ENCODE data around the gene ZNF575. TPM values are rescaled to one million over a fixed set of nuclear protein-coding genes. Genes with fewer than 3 reads are reported as not detected.

The ZNF575 gene
- total and polyA plus RNA-seq, 2 donors (not counting 3 experiments of a cell fraction or from before 2014, with no cell fraction given), result 0.57 to 3.0 TPM

- Histone ChIP-seq H3K27ac (ENCODE audit: insufficient read depth, low read depth, low read length) (no peak overlapping the region), H4K20me1 (replicated peaks; ENCODE audit: control insufficient read depth, extremely low read depth, insufficient read depth, low read length) (no peaks in the 10 kb centered on the region), H2AFZ (ENCODE audit: low read depth, low read length) (no peak overlapping the region), H3K27me3 (ENCODE audit: control insufficient read depth in 2 of 2, insufficient read depth in 2 of 2, low read length in 2 of 2) (no peaks in the 10 kb centered on the region), H3K9ac (replicated peaks; ENCODE audit: extremely low read depth, insufficient read depth, low read length) (no peak overlapping the region), H3K4me3 (replicated peaks in 1 of 3; ENCODE audit: insufficient read depth in 1 of 3, low read depth in 1 of 3, low read length in 3 of 3) (no peak overlapping the region), H3K79me2 (ENCODE audit: control insufficient read depth, insufficient read depth, low read length) (no peaks in the 10 kb centered on the region), H3K9me1 (replicated peaks; ENCODE audit: control insufficient read depth, extremely low read depth, insufficient read depth, low read length) (no peaks in the 10 kb centered on the region), H3K4me1 (ENCODE audit: control insufficient read depth, extremely low read depth, insufficient read depth, low read length) (no peaks in the 10 kb centered on the region), H3K9me3 (replicated peaks; ENCODE audit: control insufficient read depth, insufficient read depth, low read length) (no peaks in the 10 kb centered on the region), H3K4me2 (ENCODE audit: insufficient read depth, low read length) (no peak overlapping the region), H3K36me3 (ENCODE audit: control insufficient read depth in 2 of 2, extremely low read depth in 1 of 2, insufficient read depth in 2 of 2, low read length in 2 of 2) (no peaks in the 10 kb centered on the region)
- TF ChIP-seq POLR2A (IDR thresholded peaks at IDR 0.05; ENCODE audit: low read depth, low read length), result no peak
- TF ChIP-seq FOS (IDR thresholded peaks at IDR 0.05; ENCODE audit: borderline replicate concordance, insufficient read depth, low read length), result no peak
- no peak for TF ChIP-seq JUN (IDR thresholded peaks at IDR 0.05; ENCODE audit: borderline replicate concordance, insufficient read depth, insufficient read length, low read depth)
- no peak for TF ChIP-seq GATA2 (IDR thresholded peaks at IDR 0.05; ENCODE audit: insufficient read depth, insufficient read length, low read depth, low read length)
- no peak for TF ChIP-seq MYC (IDR thresholded peaks at IDR 0.05; ENCODE audit: low read depth, low read length)
- TF ChIP-seq, protein P1, sequence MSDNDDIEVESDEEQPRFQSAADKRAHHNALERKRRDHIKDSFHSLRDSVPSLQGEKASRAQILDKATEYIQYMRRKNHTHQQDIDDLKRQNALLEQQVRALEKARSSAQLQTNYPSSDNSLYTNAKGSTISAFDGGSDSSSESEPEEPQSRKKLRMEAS (IDR thresholded peaks at IDR 0.05; ENCODE audit: insufficient read depth, insufficient read length), result no peak
- no TSS peak for BruUV-seq (replicated peaks)
- intact Hi-C loops (cut with micrococcal nuclease) (no loop called here), dilution Hi-C loops (cut with MboI; ENCODE audit: extremely low pct_ligation_motif_present, low sequenced_read_pairs) (no loop called here)
- CTCF ChIA-PET, result interaction anchor here (2.0 kb wide), 1 partner anchor 13 kb away, joined by 11 read pairs; the partner anchor contains the start of gene IRGQ
- FAIRE-seq (no peak), DNase-seq (ENCODE audit: low read depth, low spot score) (no peak)
- POLR2A ChIA-PET, result no interaction called here
Measured at GRCh38 chr19:43581467-43581866, 48.5 kb downstream of the ZNF575 start.

DNA sequence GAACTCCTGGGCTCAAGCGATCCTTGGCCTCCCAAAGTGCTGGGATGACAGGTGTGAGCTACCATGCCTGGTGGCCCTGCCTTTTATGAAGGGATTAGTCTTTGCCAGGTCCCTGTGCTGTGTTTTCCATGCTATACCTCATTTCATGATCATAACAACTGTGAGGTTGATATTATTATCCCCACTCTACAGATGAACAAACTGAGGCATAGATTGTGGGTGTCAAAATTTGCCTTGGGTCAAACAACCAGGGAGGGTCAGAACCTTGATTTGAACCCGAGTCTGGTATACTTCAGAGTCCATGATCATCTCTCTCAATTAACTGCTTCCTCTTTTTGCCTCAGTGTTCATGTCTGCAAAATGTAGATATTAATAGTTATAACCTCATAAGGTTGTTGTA lies 49.5 kb downstream of the ZNF575 start:
- BruUV-seq (replicated peaks), result no TSS peak

More for the DNA sequence above, 49.5 kb downstream of the ZNF575 start:
- FAIRE-seq (no peak), DNase-seq (ENCODE audit: low read depth, low spot score) (no peak)
- Histone ChIP-seq H2AFZ (ENCODE audit: low read depth, low read length) (no peak overlapping the region), H3K79me2 (ENCODE audit: control insufficient read depth, insufficient read depth, low read length) (no peaks in the 10 kb centered on the region), H3K27me3 (ENCODE audit: control insufficient read depth in 2 of 2, insufficient read depth in 2 of 2, low read length in 2 of 2) (no peaks in the 10 kb centered on the region), H3K27ac (ENCODE audit: insufficient read depth, low read depth, low read length) (no peak overlapping the region), H3K4me2 (ENCODE audit: insufficient read depth, low read length) (no peak overlapping the region), H3K4me1 (ENCODE audit: control insufficient read depth, extremely low read depth, insufficient read depth, low read length) (no peaks in the 10 kb centered on the region), H4K20me1 (replicated peaks; ENCODE audit: control insufficient read depth, extremely low read depth, insufficient read depth, low read length) (no peaks in the 10 kb centered on the region), H3K9me3 (replicated peaks; ENCODE audit: control insufficient read depth, insufficient read depth, low read length) (no peaks in the 10 kb centered on the region), H3K4me3 (replicated peaks in 1 of 3; ENCODE audit: insufficient read depth in 1 of 3, low read depth in 1 of 3, low read length in 3 of 3) (no peak overlapping the region), H3K9ac (replicated peaks; ENCODE audit: extremely low read depth, insufficient read depth, low read length) (no peak overlapping the region), H3K36me3 (ENCODE audit: control insufficient read depth in 2 of 2, extremely low read depth in 1 of 2, insufficient read depth in 2 of 2, low read length in 2 of 2) (no peaks in the 10 kb centered on the region), H3K9me1 (replicated peaks; ENCODE audit: control insufficient read depth, extremely low read depth, insufficient read depth, low read length) (no peaks in the 10 kb centered on the region)
- CTCF ChIA-PET, result interaction anchor here (2.0 kb wide), 1 partner anchor 12 kb away, joined by 11 read pairs; the partner anchor contains the start of gene IRGQ
- TF ChIP-seq, protein P2, sequence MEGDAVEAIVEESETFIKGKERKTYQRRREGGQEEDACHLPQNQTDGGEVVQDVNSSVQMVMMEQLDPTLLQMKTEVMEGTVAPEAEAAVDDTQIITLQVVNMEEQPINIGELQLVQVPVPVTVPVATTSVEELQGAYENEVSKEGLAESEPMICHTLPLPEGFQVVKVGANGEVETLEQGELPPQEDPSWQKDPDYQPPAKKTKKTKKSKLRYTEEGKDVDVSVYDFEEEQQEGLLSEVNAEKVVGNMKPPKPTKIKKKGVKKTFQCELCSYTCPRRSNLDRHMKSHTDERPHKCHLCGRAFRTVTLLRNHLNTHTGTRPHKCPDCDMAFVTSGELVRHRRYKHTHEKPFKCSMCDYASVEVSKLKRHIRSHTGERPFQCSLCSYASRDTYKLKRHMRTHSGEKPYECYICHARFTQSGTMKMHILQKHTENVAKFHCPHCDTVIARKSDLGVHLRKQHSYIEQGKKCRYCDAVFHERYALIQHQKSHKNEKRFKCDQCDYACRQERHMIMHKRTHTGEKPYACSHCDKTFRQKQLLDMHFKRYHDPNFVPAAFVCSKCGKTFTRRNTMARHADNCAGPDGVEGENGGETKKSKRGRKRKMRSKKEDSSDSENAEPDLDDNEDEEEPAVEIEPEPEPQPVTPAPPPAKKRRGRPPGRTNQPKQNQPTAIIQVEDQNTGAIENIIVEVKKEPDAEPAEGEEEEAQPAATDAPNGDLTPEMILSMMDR (IDR thresholded peaks at IDR 0.05; ENCODE audit: extremely low read depth in 1 of 2, insufficient read depth in 1 of 2, low read depth in 1 of 2, low read length in 2 of 2), result no peak
- TF ChIP-seq EZH2 (IDR thresholded peaks at IDR 0.05; ENCODE audit: borderline replicate concordance, low read depth, low read length, severe bottlenecking) (no peak), JUN (IDR thresholded peaks at IDR 0.05; ENCODE audit: borderline replicate concordance, insufficient read depth, insufficient read length, low read depth) (no peak), POLR2A (IDR thresholded peaks at IDR 0.05; ENCODE audit: low read depth, low read length) (no peak), POLR2AphosphoS5 (IDR thresholded peaks at IDR 0.05; ENCODE audit: insufficient read depth, low read depth, low read length) (no peak), FOS (IDR thresholded peaks at IDR 0.05; ENCODE audit: borderline replicate concordance, insufficient read depth, low read length) (no peak), MYC (IDR thresholded peaks at IDR 0.05; ENCODE audit: low read depth, low read length) (no peak), GATA2 (IDR thresholded peaks at IDR 0.05; ENCODE audit: insufficient read depth, insufficient read length, low read depth, low read length) (no peak)
- TF ChIP-seq, protein P1 (IDR thresholded peaks at IDR 0.05; ENCODE audit: insufficient read depth, insufficient read length), result no peak
- intact Hi-C loops (cut with micrococcal nuclease) (no loop called here), dilution Hi-C loops (cut with MboI; ENCODE audit: extremely low pct_ligation_motif_present, low sequenced_read_pairs) (no loop called here)
- POLR2A ChIA-PET, result no interaction called here

Data from endothelial cell of umbilical vein (primary cell).